ES-I3 (cell line): ENCODE measurements around the gene EHD2.
"Not testable (repeated sequence)": the region's sequence is repeated elsewhere in the genome, so short reads cannot be mapped to it uniquely, and the experiment has no call there.

ENCODE experiments used
- H3K36me3 ChIP-seq: 2 replicates; pipeline ENCODE4 v1.6.1; 2013; ENCODE audit warnings: mild to moderate bottlenecking, low read length, control low read depth, moderate library complexity; ENCODE audit not compliant: insufficient read depth
- H3K4me1 ChIP-seq: 2 replicates; pipeline ENCODE4 v1.6.1; 2013; ENCODE audit warnings: mild to moderate bottlenecking, control low read depth, low read length; ENCODE audit not compliant: insufficient read depth
- H3K9ac ChIP-seq: 2 replicates; pipeline ENCODE4 v1.6.1; 2013; ENCODE audit warnings: low read depth, mild to moderate bottlenecking, low read length, moderate library complexity
- H3K9me3 ChIP-seq: 2 replicates; pipeline ENCODE4 v1.6.1; 2013; ENCODE audit warnings: mild to moderate bottlenecking, low read length, moderate library complexity; ENCODE audit not compliant: control insufficient read depth, insufficient read depth

The EHD2 gene

GRCh38 chr19:47771291-47771690 lies 58.1 kb downstream of the EHD2 start:
- H3K4me1 ChIP-seq, H3K9me3 ChIP-seq, H3K9ac ChIP-seq, H3K36me3 ChIP-seq: not testable (repeated sequence)

- no peaks in the 10 kb centered on the region for H3K9me3 ChIP-seq
- H3K9ac ChIP-seq = no peak overlapping the region
- no peaks in the 10 kb centered on the region; the same call in 1 of the 2 replicates for H3K4me1 ChIP-seq
- peaks cover 5% of the 10 kb centered on the region; the same call in 1 of the 2 replicates for H3K36me3 ChIP-seq
Measured at GRCh38 chr19:47776568-47776967, 63.3 kb downstream of the EHD2 start.

DNA sequence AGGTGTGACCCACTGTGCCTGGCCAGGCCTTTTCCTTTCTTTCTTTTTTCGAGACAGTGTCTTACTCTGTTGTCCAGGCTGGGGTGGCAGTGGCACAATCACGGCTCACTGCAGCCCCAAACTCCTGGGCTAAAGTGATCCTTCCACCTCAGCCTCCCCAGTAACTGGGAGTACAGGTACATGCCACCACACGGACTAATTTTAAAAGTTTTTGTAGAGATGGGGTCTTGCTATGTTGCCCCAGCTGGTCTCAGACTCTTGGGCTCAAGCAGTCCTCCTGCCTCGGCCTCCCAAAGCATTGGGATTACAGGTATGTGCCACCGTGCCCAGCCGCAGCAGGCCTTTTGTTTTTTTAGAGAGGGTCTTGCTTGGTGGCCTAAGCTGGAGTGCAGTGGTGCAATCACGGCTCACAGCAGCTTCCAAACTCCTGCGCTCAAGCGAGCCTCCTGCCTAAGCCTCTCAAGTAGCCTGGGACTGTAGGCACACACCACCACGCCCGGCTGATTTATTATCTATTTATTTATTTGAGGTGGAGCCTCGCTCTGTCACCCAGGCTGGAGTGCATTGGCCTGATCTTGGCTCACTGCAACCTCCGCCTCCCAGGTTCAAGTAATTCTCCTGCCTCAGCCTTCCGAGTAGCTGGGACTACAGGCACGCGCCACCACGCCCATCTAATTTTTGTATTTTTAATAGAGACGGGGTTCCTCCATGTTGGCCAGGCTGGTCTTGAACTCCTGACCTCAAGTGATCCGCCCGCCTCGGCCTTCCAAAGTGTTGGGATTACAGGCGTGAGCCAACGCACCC lies 64.2 kb downstream of the EHD2 start:
- H3K4me1 ChIP-seq, H3K36me3 ChIP-seq, H3K9me3 ChIP-seq: not testable (repeated sequence)
- peak overlapping the region; percentile 74; the same call in 1 of the 2 replicates for H3K9ac ChIP-seq

DNA sequence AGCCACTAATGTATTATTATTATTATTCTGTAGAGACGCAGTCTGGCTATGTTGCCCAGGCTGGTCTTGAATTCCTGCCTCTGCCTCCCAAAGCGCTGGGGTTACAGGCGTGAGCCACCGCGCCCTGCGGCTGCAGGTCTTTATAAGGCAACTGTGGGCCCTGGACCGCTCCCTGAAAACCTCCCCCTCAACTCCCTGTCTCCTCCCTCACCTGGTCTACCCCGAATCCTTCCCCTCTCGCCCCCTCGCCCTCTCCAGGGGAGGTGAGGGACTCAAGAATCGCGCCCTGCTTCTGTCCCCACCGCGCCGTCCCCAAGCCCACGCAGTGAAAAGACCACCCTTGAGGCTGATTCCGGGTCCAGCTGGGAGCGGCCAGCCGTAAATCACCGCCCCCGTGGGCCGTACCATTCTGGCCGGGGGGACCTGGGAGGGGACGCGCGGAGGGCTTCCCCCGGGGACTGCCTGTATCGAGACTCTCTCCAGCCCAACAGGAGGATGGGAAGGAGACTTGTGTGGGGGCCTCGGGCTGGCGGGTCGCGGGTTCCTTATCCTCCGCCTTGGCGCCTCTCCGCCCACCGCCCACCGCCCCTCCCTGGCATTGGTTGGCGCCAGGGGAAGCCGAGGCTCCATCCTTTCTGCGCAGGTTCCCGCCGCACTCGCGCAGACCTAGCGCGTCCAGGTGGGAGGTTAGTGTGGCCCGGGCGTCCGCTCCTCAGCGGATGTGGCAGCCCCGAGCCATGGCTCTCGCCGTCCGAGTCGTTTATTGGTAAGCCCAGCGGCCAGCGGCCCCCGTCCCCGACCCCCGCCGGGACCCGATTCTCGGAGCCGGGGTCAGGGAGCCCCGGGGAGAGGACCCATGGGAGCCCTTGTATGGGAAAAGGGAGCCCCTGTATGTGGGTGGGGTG lies 65.1 kb downstream of the EHD2 start, which contains the start of gene SELENOW:
Gene SELENOW (plus strand): TSS at position 655 of the 905 bp plus-strand sequence. CDS start 83 bp downstream, at position 738.
- Histone ChIP-seq H3K4me1 (no peaks in the 10 kb centered on the region; the same call in 1 of the 2 replicates), H3K36me3 (peaks cover 6% of the 10 kb centered on the region; the same call in 1 of the 2 replicates), H3K9ac (peak within 1 kb of the TSS; percentile 74), H3K9me3 (no peaks in the 10 kb centered on the region)

DNA sequence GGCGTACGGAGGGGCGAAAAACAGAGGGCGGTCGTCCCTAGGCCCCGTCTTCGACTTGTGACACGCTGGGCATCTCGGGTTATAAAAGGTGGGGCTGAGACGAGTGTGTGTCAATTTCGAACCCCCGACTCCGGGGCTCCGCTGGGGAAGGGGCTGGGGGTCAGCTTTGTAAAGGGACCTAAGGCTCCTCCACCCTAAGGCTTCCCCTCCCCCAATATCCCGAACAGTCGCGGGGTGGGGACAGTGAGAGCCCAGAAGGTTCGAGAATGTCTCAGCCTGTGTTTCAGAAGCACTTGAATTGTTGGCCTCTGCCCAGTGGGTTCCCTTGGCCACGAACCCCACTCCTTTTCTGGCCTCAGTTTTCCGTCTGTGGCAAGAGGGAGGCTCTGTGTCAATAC lies 65.7 kb downstream of the EHD2 start:
- Histone ChIP-seq H3K36me3 (peaks cover 6% of the 10 kb centered on the region; the same call in 1 of the 2 replicates), H3K9ac (peak overlapping the region; percentile 74), H3K4me1 (no peaks in the 10 kb centered on the region; the same call in 1 of the 2 replicates), H3K9me3 (no peaks in the 10 kb centered on the region)

DNA sequence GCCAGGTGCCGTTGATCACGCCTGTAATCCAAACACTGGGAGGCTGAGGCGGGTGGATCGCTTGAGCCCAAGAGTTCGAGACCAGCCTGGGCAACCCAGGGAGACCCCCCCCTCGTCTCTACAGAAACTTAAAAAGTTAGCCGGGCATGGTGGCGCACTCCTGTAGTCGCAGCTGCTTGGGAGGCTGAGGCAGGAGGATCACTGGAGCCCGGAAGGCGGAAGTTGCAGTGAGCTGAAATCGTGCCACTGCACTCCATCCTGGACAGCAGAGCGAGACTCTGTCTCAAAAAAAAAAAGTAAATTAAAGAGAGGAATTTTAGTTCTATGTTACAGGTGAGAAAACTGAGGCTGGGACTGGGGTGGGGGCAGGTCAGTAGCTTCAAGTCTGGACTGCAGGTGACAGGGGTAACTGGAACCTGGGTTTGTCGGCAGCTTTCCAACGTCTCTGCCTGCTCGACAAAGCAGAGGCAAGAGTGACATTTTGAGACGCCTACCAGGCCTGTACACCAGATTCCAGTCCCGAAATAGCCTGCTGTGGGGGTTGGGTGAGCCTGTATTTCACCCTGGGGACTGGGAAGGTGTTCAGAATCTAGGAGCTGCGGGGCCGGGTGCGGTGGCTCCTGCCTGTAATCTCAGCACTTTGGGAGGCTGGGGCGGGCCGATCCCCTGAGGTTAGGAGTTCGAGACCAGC lies 66.4 kb downstream of the EHD2 start:
- Histone ChIP-seq H3K9ac (peak overlapping the region; percentile 74; the same call in 1 of the 2 replicates), H3K9me3 (no peaks in the 10 kb centered on the region), H3K4me1 (no peaks in the 10 kb centered on the region; the same call in 1 of the 2 replicates), H3K36me3 (peaks cover 10% of the 10 kb centered on the region; the same call in 1 of the 2 replicates)

GRCh38 chr19:47780215-47780551 lies 67.0 kb downstream of the EHD2 start:
- Histone ChIP-seq H3K4me1 (no peaks in the 10 kb centered on the region; the same call in 1 of the 2 replicates), H3K9me3 (no peaks in the 10 kb centered on the region), H3K9ac (no peak overlapping the region; the same call in 1 of the 2 replicates), H3K36me3 (peaks cover 11% of the 10 kb centered on the region; the same call in 1 of the 2 replicates)

DNA sequence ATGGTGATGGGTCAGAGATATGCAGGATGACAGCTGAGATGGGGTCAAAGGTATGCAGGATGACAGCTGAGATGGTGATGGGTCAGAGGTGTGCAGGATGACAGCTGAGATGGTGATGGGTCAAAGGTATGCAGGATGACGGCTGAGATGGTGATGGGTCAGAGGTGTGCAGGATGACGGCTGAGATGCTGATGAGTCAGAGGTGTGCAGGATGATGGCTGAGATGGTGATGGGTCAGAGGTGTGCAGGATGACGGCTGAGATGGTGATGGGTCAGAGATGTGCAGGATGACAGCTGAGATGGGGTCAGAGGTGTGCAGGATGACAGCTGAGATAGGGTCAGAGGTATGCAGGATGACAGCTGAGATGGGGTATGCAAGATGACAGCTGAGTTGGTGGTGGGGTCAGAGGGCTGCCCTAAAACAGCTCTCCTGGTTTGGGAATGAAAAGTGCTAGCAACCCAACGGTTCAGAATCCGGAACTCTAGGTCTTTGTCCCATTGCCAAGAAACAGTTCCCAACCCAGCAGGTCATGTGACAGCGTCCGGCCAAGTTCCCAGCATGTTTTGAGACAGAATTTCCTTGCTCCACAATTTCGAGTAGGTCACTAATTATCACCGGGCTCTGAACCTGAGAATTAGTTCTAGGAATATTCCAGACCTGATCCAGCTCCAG lies 68.5 kb downstream of the EHD2 start:
- H3K9me3 ChIP-seq = no peaks in the 10 kb centered on the region
- peaks cover 19% of the 10 kb centered on the region; the same call in 1 of the 2 replicates for H3K36me3 ChIP-seq
- no peaks in the 10 kb centered on the region; the same call in 1 of the 2 replicates for H3K4me1 ChIP-seq
- no peak overlapping the region for H3K9ac ChIP-seq

GRCh38 chr19:47786566-47786965 lies 73.3 kb downstream of the EHD2 start:
- Histone ChIP-seq H3K9me3 (no peaks in the 10 kb centered on the region), H3K9ac (no peak overlapping the region), H3K36me3 (peaks cover 14% of the 10 kb centered on the region; the same call in 1 of the 2 replicates), H3K4me1 (no peaks in the 10 kb centered on the region; the same call in 1 of the 2 replicates)

- peaks cover 13% of the 10 kb centered on the region; the same call in 1 of the 2 replicates for H3K36me3 ChIP-seq
- H3K9me3 ChIP-seq, H3K4me1 ChIP-seq, H3K9ac ChIP-seq: not testable (repeated sequence)
Measured at GRCh38 chr19:47787307-47787706, 74.1 kb downstream of the EHD2 start.

DNA sequence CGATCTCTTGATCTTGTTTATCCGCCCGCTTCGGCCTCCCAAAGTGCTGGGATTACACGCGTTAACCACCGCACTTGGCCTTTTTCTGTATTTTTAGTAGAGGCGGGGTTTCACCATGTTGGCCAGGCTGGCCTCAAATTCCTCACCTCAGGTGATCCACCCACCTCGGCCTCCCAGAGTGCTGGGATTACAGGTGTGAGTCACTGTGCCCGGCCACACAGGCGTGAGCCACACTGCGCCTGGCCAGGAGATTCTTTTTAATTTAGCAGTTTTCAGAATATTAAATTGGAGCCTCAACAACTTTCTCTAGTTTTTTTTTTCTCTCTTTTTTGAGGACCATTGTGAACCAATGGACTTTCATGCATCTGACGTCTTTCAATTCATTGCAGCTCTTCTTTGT lies 76.6 kb downstream of the EHD2 start:
- H3K9me3 ChIP-seq, H3K4me1 ChIP-seq, H3K36me3 ChIP-seq: not testable (repeated sequence)
- H3K9ac ChIP-seq = peak overlapping the region; percentile 32; the same call in 1 of the 2 replicates

DNA sequence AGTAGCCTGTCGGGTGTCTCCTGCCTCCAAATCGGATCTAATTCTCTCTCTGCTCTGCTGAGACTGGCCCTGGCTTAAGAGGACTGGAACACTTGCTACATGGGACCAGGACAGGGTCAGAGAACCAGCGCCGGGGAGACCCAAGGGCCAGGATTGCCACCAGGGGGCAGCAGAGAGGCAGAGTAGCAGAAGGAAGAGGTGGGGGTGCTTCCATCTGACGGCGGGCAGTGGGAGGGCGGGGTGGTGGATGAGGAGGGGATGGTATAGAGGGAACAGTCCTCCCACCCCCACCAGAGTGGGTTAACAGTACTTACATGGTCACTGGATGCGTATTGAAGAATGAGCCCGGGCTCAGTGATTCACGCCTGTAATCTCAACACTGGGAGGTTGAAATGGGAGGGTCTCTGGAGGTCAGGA lies 77.2 kb downstream of the EHD2 start:
- Histone ChIP-seq H3K4me1 (no peaks in the 10 kb centered on the region; the same call in 1 of the 2 replicates), H3K9ac (peak overlapping the region; percentile 32; the same call in 1 of the 2 replicates), H3K9me3 (no peaks in the 10 kb centered on the region), H3K36me3 (peaks cover 7% of the 10 kb centered on the region; the same call in 1 of the 2 replicates)

DNA sequence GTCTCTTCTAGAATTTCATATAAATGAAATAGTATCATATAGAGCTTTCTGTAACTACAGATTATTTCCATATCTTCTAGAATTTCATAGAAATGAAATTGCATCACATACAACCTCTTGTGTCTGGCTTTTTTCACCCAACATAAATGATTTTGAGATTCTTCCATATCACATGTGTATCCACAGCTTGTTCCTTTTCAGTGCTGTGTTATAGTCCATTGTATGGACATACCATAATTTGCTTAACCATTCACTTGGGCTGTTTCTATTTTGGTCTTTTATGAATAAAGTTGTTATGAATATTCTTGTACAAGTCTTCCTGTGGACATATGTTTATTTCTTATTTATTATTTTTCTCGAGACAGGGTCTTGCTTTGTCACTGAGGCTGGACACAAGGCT lies 79.4 kb downstream of the EHD2 start:
- no peak overlapping the region for H3K9ac ChIP-seq
- H3K4me1 ChIP-seq = no peaks in the 10 kb centered on the region; the same call in 1 of the 2 replicates
- H3K9me3 ChIP-seq = no peaks in the 10 kb centered on the region
- H3K36me3 ChIP-seq = no peaks in the 10 kb centered on the region
